ENCODE measurements around the gene CYB561D1. TPM values are rescaled to one million over a fixed set of nuclear protein-coding genes. Genes with fewer than 3 reads are reported as not detected.

CYB561D1 gene
- total and polyA plus RNA-seq, 8 donors = 6.0 to 14.9 (median 8.2) TPM

GRCh38 chr1:109479311-109479710 lies 14.6 kb upstream of the CYB561D1 start:
- H3K4me3 ChIP-seq = no peak overlapping the region
- peaks cover 6 to 9% of the 10 kb centered on the region in 2 donors for H3K4me1 ChIP-seq
- DNase-seq = no peak
- H3K27me3 ChIP-seq = peaks cover 0 to 33% of the 10 kb centered on the region in 2 donors
- no peaks in the 10 kb centered on the region for H3K9me3 ChIP-seq
- TF ChIP-seq CTCF (IDR thresholded peaks at IDR 0.05) = no peak
- no peaks in the 10 kb centered on the region for H3K36me3 ChIP-seq
- no peak overlapping the region for H3K27ac ChIP-seq
- intact Hi-C loops (cut with DNase I) = no loop called here
- no peak for ATAC-seq

- no peaks in the 10 kb centered on the region for H3K9me3 ChIP-seq
- H3K4me3 ChIP-seq = no peak overlapping the region
- intact Hi-C loops (cut with DNase I) = no loop called here
- peaks cover 10 to 15% of the 10 kb centered on the region in 2 donors for H3K4me1 ChIP-seq
- ATAC-seq (no peak), DNase-seq (no peak)
- H3K36me3 ChIP-seq = no peaks in the 10 kb centered on the region
- no peak for TF ChIP-seq CTCF (IDR thresholded peaks at IDR 0.05)
- no peak overlapping the region for H3K27ac ChIP-seq
- peaks cover 0 to 33% of the 10 kb centered on the region in 2 donors for H3K27me3 ChIP-seq
These were observed 14.0 kb upstream of the CYB561D1 start for GRCh38 chr1:109479901-109480300.

- H3K27ac ChIP-seq = no peak overlapping the region
- no peak for DNase-seq
- intact Hi-C loops (cut with DNase I) = no loop called here
- H3K4me3 ChIP-seq = no peak overlapping the region
- TF ChIP-seq CTCF (IDR thresholded peaks at IDR 0.05) = no peak
- peaks cover 10 to 21% of the 10 kb centered on the region in 2 donors for H3K4me1 ChIP-seq
- ATAC-seq = no peak
- no peaks in the 10 kb centered on the region for H3K36me3 ChIP-seq
- no peaks in the 10 kb centered on the region for H3K9me3 ChIP-seq
- H3K27me3 ChIP-seq = peaks cover 0 to 28% of the 10 kb centered on the region in 2 donors
These were observed 12.2 kb upstream of the CYB561D1 start for GRCh38 chr1:109481646-109482045.

DNA sequence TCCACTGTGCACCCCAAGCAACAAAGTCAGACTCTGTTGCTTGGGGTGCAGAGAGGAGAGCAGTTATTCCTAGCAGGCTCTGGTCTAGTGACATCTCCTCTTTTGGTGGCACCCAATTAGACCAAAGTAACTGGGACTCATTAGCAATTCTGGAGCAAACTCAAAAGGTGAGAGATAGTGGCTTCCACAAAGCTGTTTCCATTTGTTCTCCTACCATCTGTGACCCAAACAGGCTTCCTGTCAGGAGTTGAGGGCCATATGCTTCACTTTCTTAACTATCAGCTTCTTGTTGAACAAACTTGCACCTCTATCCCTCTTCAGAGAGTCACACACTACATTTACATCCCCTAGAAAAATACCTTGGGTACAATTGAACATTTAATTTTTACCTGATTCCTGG lies 11.7 kb upstream of the CYB561D1 start:
- no peak overlapping the region for H3K4me3 ChIP-seq
- peaks cover 0 to 25% of the 10 kb centered on the region in 2 donors for H3K27me3 ChIP-seq
- H3K4me1 ChIP-seq = peaks cover 10 to 21% of the 10 kb centered on the region in 2 donors
- TF ChIP-seq CTCF (IDR thresholded peaks at IDR 0.05) = no peak
- intact Hi-C loops (cut with DNase I) = no loop called here
- H3K36me3 ChIP-seq = no peaks in the 10 kb centered on the region
- no peak for DNase-seq
- H3K9me3 ChIP-seq = no peaks in the 10 kb centered on the region
- no peak for ATAC-seq
- H3K27ac ChIP-seq = no peak overlapping the region

DNA sequence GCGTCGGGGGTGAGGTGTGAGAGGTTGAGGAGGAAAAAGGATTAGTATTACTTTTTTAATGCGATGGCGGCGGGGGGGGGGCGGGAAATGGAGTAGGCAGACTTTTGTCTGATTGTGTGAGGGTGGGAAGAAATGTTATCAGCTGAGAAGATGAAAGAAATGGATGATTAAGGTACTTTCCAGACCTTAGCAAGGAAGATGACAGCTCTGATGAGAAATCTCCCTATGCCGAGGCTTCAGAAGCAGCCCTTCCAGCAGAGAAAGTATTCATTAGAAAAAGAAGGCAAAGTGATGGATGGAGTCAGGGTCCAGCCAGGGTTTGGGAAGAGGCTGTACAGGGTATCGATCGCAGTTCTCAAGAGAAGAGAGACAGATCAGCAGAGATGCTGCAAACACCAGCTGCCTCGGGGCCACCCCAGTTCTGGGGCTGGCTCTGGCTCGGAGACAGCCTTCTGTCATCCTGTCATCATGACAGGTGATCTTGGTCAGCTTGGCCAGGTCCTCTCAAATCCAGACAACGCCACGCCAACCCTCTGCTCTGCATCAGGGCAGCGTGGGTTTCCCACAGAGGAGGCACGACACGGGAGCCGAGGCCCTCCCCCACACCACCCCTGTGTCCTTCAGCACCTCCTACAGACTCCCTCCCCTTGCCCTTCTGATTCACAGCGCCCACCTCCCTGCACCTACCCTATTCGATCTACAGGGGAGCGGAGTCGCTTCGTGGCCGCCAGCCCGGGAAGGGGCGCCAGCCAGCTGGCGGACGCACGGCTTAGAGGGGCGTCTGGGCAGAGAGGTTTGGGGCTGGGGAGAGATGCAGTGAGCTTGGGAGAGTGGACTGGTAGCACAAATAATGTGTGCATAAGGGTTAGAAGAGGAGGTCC lies 10.9 kb upstream of the CYB561D1 start:
- H3K27me3 ChIP-seq = peaks cover 0 to 25% of the 10 kb centered on the region in 2 donors
- H3K36me3 ChIP-seq = peaks cover 0 to 6% of the 10 kb centered on the region in 2 donors
- no peaks in the 10 kb centered on the region for H3K9me3 ChIP-seq
- intact Hi-C loops (cut with DNase I) = no loop called here
- TF ChIP-seq CTCF (IDR thresholded peaks at IDR 0.05) = no peak
- ATAC-seq (peak; percentile 22), DNase-seq (peak in 1 of 4 donors; percentile 46)
- no peak overlapping the region for H3K27ac ChIP-seq
- peaks cover 10 to 21% of the 10 kb centered on the region in 2 donors for H3K4me1 ChIP-seq
- peak overlapping the region; percentile 41 to 64 for H3K4me3 ChIP-seq
